ENCODE data around the gene ME3. TPM values are rescaled to one million over a fixed set of nuclear protein-coding genes. Genes with fewer than 3 reads are reported as not detected.

Gene ME3
- total RNA-seq, 4 donors from 2014 or later: 15.9 to 94.9 (median 51.3) TPM

- H3K4me3 ChIP-seq: no peak overlapping the region
Measured at GRCh38 chr11:86489442-86489841, 183.0 kb downstream of the ME3 start.

DNA sequence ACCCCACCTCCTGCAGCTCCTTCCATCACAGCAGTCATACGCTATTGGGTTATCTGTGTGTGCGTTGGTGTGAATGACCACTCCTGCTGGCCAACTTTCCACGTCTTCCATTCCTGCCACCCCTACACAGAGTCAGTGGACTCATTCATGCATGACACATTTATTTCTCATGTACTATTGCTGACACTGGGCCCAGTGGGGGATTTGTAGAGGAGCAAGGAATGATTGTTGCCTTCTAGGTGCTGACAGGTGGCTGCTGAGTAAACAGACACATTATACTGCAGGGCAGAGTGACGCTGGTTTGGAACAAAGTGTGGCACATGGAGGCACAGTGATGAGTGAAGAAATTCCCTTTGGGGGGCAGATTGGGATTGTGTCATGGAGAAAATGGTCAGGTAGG is 183.9 kb downstream of the ME3 start:
- no peak for TF ChIP-seq POLR2A (IDR thresholded peaks at IDR 0.05)
- TF ChIP-seq, protein P1, sequence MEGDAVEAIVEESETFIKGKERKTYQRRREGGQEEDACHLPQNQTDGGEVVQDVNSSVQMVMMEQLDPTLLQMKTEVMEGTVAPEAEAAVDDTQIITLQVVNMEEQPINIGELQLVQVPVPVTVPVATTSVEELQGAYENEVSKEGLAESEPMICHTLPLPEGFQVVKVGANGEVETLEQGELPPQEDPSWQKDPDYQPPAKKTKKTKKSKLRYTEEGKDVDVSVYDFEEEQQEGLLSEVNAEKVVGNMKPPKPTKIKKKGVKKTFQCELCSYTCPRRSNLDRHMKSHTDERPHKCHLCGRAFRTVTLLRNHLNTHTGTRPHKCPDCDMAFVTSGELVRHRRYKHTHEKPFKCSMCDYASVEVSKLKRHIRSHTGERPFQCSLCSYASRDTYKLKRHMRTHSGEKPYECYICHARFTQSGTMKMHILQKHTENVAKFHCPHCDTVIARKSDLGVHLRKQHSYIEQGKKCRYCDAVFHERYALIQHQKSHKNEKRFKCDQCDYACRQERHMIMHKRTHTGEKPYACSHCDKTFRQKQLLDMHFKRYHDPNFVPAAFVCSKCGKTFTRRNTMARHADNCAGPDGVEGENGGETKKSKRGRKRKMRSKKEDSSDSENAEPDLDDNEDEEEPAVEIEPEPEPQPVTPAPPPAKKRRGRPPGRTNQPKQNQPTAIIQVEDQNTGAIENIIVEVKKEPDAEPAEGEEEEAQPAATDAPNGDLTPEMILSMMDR (IDR thresholded peaks at IDR 0.05): no peak
- H3K27ac ChIP-seq: no peak overlapping the region
- no peaks in the 10 kb centered on the region for H3K27me3 ChIP-seq
- H3K36me3 ChIP-seq: no peaks in the 10 kb centered on the region
- no peaks in the 10 kb centered on the region for H3K4me1 ChIP-seq
- no peak overlapping the region for H3K4me3 ChIP-seq
- H3K9me3 ChIP-seq: no peaks in the 10 kb centered on the region
- DNase-seq: no peak

More at GRCh38 chr11:86489442-86489841, 183.0 kb downstream of the ME3 start:
- no peaks in the 10 kb centered on the region for H3K36me3 ChIP-seq
- no peaks in the 10 kb centered on the region for H3K9me3 ChIP-seq
- TF ChIP-seq POLR2A (IDR thresholded peaks at IDR 0.05): no peak
- TF ChIP-seq, protein P1 (IDR thresholded peaks at IDR 0.05): no peak
- DNase-seq: no peak
- no peak overlapping the region for H3K27ac ChIP-seq
- no peaks in the 10 kb centered on the region for H3K27me3 ChIP-seq
- H3K4me1 ChIP-seq: no peaks in the 10 kb centered on the region

DNA sequence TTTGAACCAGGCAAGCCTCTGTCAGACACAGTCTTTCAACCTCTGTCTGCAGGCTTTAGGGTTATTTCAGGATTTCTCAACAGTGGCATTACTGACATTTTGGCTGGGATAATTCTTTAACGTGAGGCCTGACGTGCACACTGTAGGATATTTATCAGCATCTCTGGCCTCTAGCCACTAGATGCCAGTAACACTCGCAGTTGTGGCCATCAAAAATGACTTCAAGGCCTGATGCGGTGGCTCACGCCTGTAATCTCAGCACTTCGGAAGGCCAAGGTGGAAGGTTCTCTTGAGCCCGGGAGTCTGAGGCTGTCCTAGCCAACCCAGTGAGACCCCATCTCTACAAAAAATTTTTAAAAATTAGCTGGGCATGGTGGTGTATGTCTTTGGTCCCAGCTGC is 184.7 kb downstream of the ME3 start:
- TF ChIP-seq, protein P1 (IDR thresholded peaks at IDR 0.05): no peak
- TF ChIP-seq POLR2A (IDR thresholded peaks at IDR 0.05): no peak
- H3K27ac ChIP-seq: no peak overlapping the region
- H3K27me3 ChIP-seq: no peaks in the 10 kb centered on the region
- H3K4me3 ChIP-seq: no peak overlapping the region
- no peaks in the 10 kb centered on the region for H3K9me3 ChIP-seq
- H3K4me1 ChIP-seq: no peaks in the 10 kb centered on the region
- H3K36me3 ChIP-seq: no peaks in the 10 kb centered on the region
- no peak for DNase-seq

GRCh38 chr11:86486261-86487030 is 186.0 kb downstream of the ME3 start:
- no peaks in the 10 kb centered on the region for H3K9me3 ChIP-seq
- H3K36me3 ChIP-seq: no peaks in the 10 kb centered on the region
- no peaks in the 10 kb centered on the region for H3K4me1 ChIP-seq
- no peak overlapping the region for H3K27ac ChIP-seq
- no peak overlapping the region for H3K4me3 ChIP-seq
- TF ChIP-seq, protein P1 (IDR thresholded peaks at IDR 0.05): no peak
- TF ChIP-seq POLR2A (IDR thresholded peaks at IDR 0.05): no peak
- DNase-seq: no peak
- H3K27me3 ChIP-seq: no peaks in the 10 kb centered on the region

- H3K9me3 ChIP-seq: no peaks in the 10 kb centered on the region
- H3K4me1 ChIP-seq: no peaks in the 10 kb centered on the region
- TF ChIP-seq POLR2A (IDR thresholded peaks at IDR 0.05): no peak
- TF ChIP-seq, protein P1 (IDR thresholded peaks at IDR 0.05): no peak
- H3K4me3 ChIP-seq: no peak overlapping the region
- no peaks in the 10 kb centered on the region for H3K36me3 ChIP-seq
- no peaks in the 10 kb centered on the region for H3K27me3 ChIP-seq
- peak overlapping the region in 1 of 4 donors; percentile 48 for H3K27ac ChIP-seq
- DNase-seq: no peak
Measured at GRCh38 chr11:86484795-86485166, 187.6 kb downstream of the ME3 start.

Measured in Peyer's patch (tissue), 4 donors.